GM18858 (cell line): ENCODE measurements around the gene RABGAP1L.
"Not testable (repeated sequence)": the region's sequence is repeated elsewhere in the genome, so short reads cannot be mapped to it uniquely, and the experiment has no call there.

Experiments
- ATAC-seq: cut with Tn5 transposase; IDR thresholded peaks from one replicate; pipeline ENCODE4 v1.9.1; 2021; ENCODE audit not compliant: unreplicated experiment

RABGAP1L gene

GRCh38 chr1:174232761-174233160, 73.4 kb downstream of the RABGAP1L start:
- no peak for ATAC-seq

DNA sequence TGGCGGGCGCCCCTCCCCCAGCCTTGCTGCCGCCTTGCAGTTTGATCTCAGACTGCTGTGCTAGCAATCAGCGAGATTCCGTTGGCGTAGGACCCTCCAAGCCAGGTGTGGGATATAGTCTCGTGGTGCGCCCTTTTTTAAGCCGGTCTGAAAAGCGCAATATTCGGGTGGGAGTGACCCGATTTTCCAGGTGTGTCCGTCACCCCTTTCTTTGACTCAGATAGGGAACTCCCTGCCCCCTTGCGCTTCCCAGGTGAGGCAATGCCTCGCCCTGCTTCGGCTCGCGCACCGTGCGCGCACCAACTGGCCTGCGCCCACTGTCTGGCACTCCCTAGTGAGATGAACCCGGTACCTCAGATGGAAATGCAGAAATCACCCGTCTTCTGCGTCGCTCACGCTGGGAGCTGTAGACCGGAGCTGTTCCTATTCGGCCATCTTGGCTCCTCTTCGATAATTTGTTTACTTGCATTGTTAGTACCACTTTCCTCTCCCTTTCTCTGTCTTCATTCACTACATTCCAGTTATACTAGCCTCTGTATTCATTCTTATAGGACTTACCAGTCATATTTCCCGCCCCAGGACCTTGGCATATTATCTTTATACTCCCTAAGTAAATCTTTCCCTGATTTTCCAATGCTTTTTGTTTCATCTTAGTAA, 79.7 kb downstream of the RABGAP1L start:
- not testable (repeated sequence) for ATAC-seq

GRCh38 chr1:174239541-174239940, 80.2 kb downstream of the RABGAP1L start:
- no peak for ATAC-seq

- ATAC-seq: no peak
These were observed 83.5 kb downstream of the RABGAP1L start for GRCh38 chr1:174242856-174243255.

GRCh38 chr1:174243451-174244000, 84.2 kb downstream of the RABGAP1L start:
- no peak for ATAC-seq

GRCh38 chr1:174244017-174244416, 84.7 kb downstream of the RABGAP1L start:
- ATAC-seq: no peak

- no peak for ATAC-seq
These were observed 88.2 kb downstream of the RABGAP1L start for GRCh38 chr1:174247472-174247871.

DNA sequence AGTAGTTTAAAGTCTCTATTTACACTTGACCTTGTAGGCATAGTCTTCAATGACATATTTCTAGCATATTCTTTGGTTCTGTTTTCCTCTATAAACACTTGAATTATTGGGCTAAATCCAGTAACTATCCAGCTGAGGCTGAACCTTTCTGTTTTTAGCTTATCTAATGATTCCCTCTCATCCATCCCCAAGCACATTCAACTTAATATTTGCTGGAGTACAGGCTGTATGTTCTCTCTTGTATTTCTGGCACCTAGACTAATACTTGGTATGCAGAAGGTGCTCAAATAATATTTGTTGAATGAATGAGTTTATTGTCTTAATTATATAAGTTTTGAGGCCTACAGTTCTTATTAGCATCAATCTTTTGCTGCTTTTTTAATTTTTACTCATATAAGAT, 88.7 kb downstream of the RABGAP1L start:
- no peak for ATAC-seq

DNA sequence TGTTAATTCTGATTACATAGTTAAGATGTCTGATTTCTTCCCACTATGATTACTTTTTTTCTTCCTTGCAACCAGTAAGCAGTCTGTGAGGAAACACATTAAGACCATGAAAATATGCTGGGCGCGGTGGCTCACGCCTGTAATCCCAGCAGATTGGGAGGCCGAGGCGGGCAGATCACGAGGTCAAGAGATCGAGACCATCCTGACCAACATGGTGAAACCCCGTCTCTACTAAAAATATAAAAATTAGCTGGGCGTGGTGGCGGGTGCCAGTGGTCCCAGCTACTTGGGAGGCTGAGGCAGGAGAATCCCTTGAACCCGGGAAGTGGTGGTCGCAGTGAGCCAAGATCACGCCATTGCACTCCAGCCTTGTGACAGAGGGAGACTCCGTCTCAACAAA, 97.1 kb downstream of the RABGAP1L start:
- ATAC-seq: not testable (repeated sequence)

DNA sequence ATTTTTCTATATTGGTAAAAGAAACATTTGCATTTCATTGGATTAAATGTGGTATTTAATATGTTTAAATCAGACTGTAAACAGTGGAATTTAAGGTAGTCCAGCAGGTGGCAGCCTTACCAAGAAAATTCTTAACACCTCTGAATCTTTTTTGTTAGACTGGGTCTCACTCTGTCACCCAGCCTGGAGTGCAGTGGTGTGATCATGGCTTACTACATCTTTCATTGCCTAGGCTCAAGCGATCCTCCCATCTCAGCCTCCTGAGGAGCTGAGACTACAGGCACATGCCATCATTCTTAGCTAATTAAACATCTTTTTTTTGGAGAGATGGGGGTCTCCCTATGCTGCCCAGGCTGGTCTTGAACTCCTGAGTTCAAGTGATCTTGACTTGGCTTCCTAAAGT, 98.8 kb downstream of the RABGAP1L start:
- no peak for ATAC-seq

- ATAC-seq: no peak
These were observed 103.3 kb downstream of the RABGAP1L start for GRCh38 chr1:174262349-174263241.

GRCh38 chr1:174265282-174265681, 106.0 kb downstream of the RABGAP1L start:
- no peak for ATAC-seq

- ATAC-seq: no peak
These were observed 107.2 kb downstream of the RABGAP1L start for GRCh38 chr1:174266476-174266875.

- no peak for ATAC-seq
These were observed 107.8 kb downstream of the RABGAP1L start for GRCh38 chr1:174266991-174267612.

DNA sequence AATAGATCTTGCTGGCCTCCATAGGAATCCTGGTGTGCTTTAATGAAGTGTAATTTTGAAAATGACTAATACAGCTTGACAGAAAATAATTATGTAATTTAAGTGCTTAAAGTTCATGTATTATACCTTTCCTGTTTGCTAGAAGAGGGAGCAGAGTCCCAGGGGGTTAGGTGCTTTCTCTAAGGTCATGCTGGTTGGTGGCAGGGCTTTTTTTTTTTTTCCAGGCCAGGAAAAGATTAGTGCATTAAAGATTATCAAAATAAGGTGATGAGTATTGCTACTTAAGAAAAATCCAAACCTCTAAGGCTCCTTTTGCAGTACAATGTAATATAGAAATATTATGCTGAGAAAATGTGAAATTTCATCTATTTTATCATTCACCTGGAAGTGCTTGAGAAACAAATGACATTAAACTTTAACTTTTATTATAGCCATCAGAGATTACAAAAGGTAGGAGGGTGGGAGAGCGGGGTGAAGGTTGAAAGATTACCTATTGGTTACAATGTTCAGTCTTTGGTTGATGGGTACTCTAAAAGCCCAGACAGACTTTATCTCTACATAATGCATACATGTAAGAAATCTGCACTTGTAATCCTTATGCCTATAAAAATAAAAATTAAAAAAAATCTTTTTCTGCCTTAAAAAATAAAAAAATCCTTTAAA, 110.8 kb downstream of the RABGAP1L start:
- no peak for ATAC-seq

DNA sequence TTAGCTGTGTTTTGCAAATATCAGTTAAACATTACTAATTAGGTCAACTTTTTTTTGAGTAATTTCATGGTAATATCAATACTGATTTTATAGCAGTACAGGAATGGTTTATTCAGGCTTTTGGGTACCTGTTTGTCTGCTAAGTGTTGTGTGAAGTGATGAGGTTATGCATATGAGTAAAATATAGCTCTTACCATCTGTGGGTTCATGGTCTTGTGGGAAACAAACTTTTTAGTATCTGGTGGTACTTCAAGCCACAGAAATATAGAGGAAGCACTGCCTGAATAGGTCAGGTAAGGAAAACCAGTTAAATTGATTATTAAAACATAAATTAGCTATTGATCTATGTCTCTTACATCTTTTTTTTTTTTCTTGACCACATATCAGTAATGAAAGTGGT, 113.9 kb downstream of the RABGAP1L start:
- ATAC-seq: no peak

DNA sequence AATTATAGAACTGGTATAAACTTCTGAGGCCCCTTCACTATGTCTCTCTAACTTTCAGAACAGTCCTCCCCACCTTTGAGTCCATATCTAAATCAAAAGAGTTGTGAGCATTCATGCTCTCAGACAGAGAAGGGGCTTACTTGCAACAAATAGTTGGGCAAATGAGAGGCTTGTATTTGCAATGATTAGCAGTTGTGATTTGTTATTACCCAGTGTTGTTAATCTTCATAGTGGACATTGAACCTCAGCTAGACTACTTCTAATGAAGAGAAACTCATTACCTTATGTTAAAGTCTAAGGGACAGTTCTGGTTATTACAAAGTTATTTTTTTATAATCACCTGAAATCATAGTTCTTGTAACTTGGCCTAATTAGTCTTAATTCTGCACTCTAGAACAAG, 114.5 kb downstream of the RABGAP1L start:
- no peak for ATAC-seq

- ATAC-seq: no peak
These were observed 115.1 kb downstream of the RABGAP1L start for GRCh38 chr1:174274452-174274851.

GRCh38 chr1:174274884-174275283, 115.6 kb downstream of the RABGAP1L start:
- no peak for ATAC-seq

- ATAC-seq: no peak
These were observed 116.8 kb downstream of the RABGAP1L start for GRCh38 chr1:174276087-174276486.

- no peak for ATAC-seq
These were observed 124.7 kb downstream of the RABGAP1L start for GRCh38 chr1:174284052-174284451.
